Trophoblast cell (in vitro differentiated cells and primary cell): ENCODE results near the gene ZNF615.

Experiments
- DNase-seq, 2 donors: peaks; one replicate each; pipeline ENCODE4 v3.0.0-alpha.2; 2016
- H2AFZ ChIP-seq: 2 replicates; pipeline ENCODE4 v1.6.1; 2013; ENCODE audit warnings: low read length, moderate library complexity, mild to moderate bottlenecking; ENCODE audit not compliant: insufficient read depth, poor library complexity
- H2AK5ac ChIP-seq: 2 replicates; pipeline ENCODE4 v1.6.1; 2013; ENCODE audit warnings: mild to moderate bottlenecking, low read length
- H2BK120ac ChIP-seq: 2 replicates; pipeline ENCODE4 v1.6.1; 2013; ENCODE audit warnings: low read length, mild to moderate bottlenecking, moderate library complexity; ENCODE audit not compliant: insufficient read depth, poor library complexity
- H2BK12ac ChIP-seq: 2 replicates; pipeline ENCODE4 v1.6.1; 2013; ENCODE audit warnings: mild to moderate bottlenecking, low read length, moderate library complexity
- H2BK5ac ChIP-seq: 2 replicates; pipeline ENCODE4 v1.6.1; 2013; ENCODE audit warnings: low read length, low read depth, moderate library complexity, mild to moderate bottlenecking; ENCODE audit not compliant: poor library complexity
- H3K14ac ChIP-seq: 2 replicates; pipeline ENCODE4 v1.6.1; 2013; ENCODE audit warnings: mild to moderate bottlenecking, low read length
- H3K18ac ChIP-seq: 2 replicates; pipeline ENCODE4 v1.6.1; 2013; ENCODE audit warnings: mild to moderate bottlenecking, low read length
- H3K23ac ChIP-seq: 2 replicates; pipeline ENCODE4 v1.6.1; 2013; ENCODE audit warnings: low read length
- H3K27ac ChIP-seq: 2 replicates; pipeline ENCODE4 v1.5.1; 2013; ENCODE audit warnings: low read depth, mild to moderate bottlenecking, inconsistent platforms, low read length, moderate library complexity
- H3K27me3 ChIP-seq: 2 replicates; pipeline ENCODE4 v1.6.1; 2013; ENCODE audit warnings: inconsistent platforms, mild to moderate bottlenecking, low read length, moderate library complexity; ENCODE audit not compliant: insufficient read depth
- H3K36me3 ChIP-seq, 2 experiments: 1 replicate in 1 of 2; 2 replicates in 1 of 2; pipeline ENCODE4 v1.6.1; 2013; ENCODE audit warnings: low read length in 2 of 2, mild to moderate bottlenecking in 2 of 2, moderate library complexity in 1 of 2; ENCODE audit not compliant: insufficient read depth in 2 of 2, control insufficient read depth in 1 of 2
- H3K4ac ChIP-seq: 2 replicates; pipeline ENCODE4 v1.6.1; 2013; ENCODE audit warnings: low read depth, mild to moderate bottlenecking, low read length, moderate library complexity
- H3K4me1 ChIP-seq, 2 experiments: 1 replicate in 1 of 2; 2 replicates in 1 of 2; pipeline ENCODE4 v1.6.1; 2013; ENCODE audit warnings: low read length in 2 of 2, mild to moderate bottlenecking in 2 of 2, moderate library complexity in 1 of 2; ENCODE audit not compliant: insufficient read depth in 2 of 2, control insufficient read depth in 1 of 2
- H3K4me2 ChIP-seq: 2 replicates; pipeline ENCODE4 v1.6.1; 2013; ENCODE audit warnings: inconsistent platforms, mild to moderate bottlenecking, low read length, moderate library complexity
- H3K4me3 ChIP-seq: 2 replicates; pipeline ENCODE4 v1.5.1; 2013; ENCODE audit warnings: mild to moderate bottlenecking, low read depth, low read length, inconsistent platforms
- H3K79me1 ChIP-seq: one replicate; pipeline ENCODE4 v1.6.1; 2013; ENCODE audit warnings: low read length
- H3K79me2 ChIP-seq: 2 replicates; pipeline ENCODE4 v1.6.1; 2013; ENCODE audit warnings: low read length, mild to moderate bottlenecking; ENCODE audit not compliant: control insufficient read depth, insufficient read depth, poor library complexity
- H3K9ac ChIP-seq: 2 replicates; pipeline ENCODE4 v1.6.1; 2013; ENCODE audit warnings: mild to moderate bottlenecking, low read length
- H3K9me3 ChIP-seq: 2 replicates; pipeline ENCODE4 v1.6.1; 2013; ENCODE audit warnings: low read depth, mild to moderate bottlenecking, control low read depth, inconsistent platforms, low read length; ENCODE audit not compliant: insufficient read depth
- H4K12ac ChIP-seq: 2 replicates; pipeline ENCODE4 v1.6.1; 2013; ENCODE audit warnings: low read depth, mild to moderate bottlenecking, low read length, moderate library complexity
- H4K8ac ChIP-seq: 2 replicates; pipeline ENCODE4 v1.6.1; 2013; ENCODE audit warnings: low read depth, mild to moderate bottlenecking, low read length, moderate library complexity
- H4K91ac ChIP-seq: one replicate; pipeline ENCODE4 v1.6.1; 2013; ENCODE audit warnings: low read depth, mild to moderate bottlenecking, low read length, moderate library complexity
- WGBS: extraction: QIAGEN DNeasy Blood & Tissue Kit; methylation state at CpG from one replicate; pipeline ENCODE4 v1.1.7; 2013; ENCODE audit warnings: missing lambda C conversion rate; ENCODE audit not compliant: insufficient read length, insufficient coverage; ENCODE audit errors: extremely low coverage; 5-methylcytosine and 5-hydroxymethylcytosine counted together

ZNF615 gene

GRCh38 chr19:52039169-52039568, 31.2 kb upstream of the ZNF615 start:
- no peak overlapping the region for H3K18ac ChIP-seq
- H4K91ac ChIP-seq: no peak overlapping the region
- H3K9me3 ChIP-seq: peaks cover 8% of the 10 kb centered on the region
- no peaks in the 10 kb centered on the region for H3K4me1 ChIP-seq
- H3K4ac ChIP-seq: no peak overlapping the region
- no peak overlapping the region for H2BK120ac ChIP-seq
- H2AFZ ChIP-seq: no peak overlapping the region
- H3K79me2 ChIP-seq: no peaks in the 10 kb centered on the region
- H3K23ac ChIP-seq: no peak overlapping the region
- no peak overlapping the region for H4K8ac ChIP-seq
- no CpG with 5 or more reads among the region's 4 CpGs for WGBS
- peaks cover 27 to 41% of the 10 kb centered on the region in 2 experiments for H3K36me3 ChIP-seq
- no peaks in the 10 kb centered on the region for H3K27me3 ChIP-seq
- DNase-seq: no peak
- H3K9ac ChIP-seq: no peak overlapping the region
- H3K79me1 ChIP-seq: no peaks in the 10 kb centered on the region
- no peak overlapping the region for H3K27ac ChIP-seq
- no peak overlapping the region for H4K12ac ChIP-seq
- no peak overlapping the region for H2AK5ac ChIP-seq
- no peak overlapping the region for H2BK5ac ChIP-seq
- no peak overlapping the region for H3K4me2 ChIP-seq
- H2BK12ac ChIP-seq: no peak overlapping the region
- no peak overlapping the region for H3K4me3 ChIP-seq
- H3K14ac ChIP-seq: no peak overlapping the region

DNA sequence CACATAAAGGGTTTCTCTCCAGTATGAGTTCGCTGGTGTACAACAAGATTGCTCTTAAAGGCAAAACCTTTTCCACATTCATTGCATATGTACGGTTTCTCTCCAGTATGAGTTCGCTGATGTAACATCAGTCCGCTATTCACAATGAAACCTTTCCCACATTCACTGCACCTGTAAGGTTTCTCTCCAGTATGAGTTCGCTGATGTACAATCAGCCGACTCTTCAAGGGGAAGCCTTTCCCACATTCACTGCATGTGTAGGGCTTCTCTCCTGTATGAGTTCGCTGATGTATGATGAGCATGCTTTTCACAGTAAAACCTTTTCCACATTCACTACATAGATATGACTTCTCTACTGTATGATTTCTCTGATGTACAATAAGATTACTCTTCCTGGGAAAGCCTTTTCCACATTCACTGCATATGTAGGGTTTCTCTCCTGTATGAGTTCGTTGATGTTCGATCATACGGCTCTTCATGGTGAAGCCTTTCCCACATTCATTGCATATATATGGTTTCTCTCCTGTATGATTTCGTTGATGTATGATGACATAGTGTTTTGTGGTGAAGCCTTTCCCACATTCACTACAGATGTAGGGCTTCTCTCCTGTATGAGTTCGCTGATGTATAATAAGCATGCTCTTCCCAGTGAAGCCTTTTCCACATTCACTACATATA, 26.2 kb upstream of the ZNF615 start:
- Histone ChIP-seq H4K91ac (no peak overlapping the region), H3K4me3 (no peak overlapping the region), H3K23ac (no peak overlapping the region), H3K79me1 (no peaks in the 10 kb centered on the region), H3K27ac (no peak overlapping the region), H3K18ac (no peak overlapping the region), H3K14ac (no peak overlapping the region), H3K9me3 (peaks cover 20% of the 10 kb centered on the region), H2BK5ac (no peak overlapping the region), H3K9ac (no peak overlapping the region), H4K8ac (no peak overlapping the region), H2AK5ac (no peak overlapping the region), H4K12ac (no peak overlapping the region), H3K4me2 (no peak overlapping the region), H3K4ac (no peak overlapping the region), H3K79me2 (no peaks in the 10 kb centered on the region), H3K27me3 (no peaks in the 10 kb centered on the region), H2BK12ac (no peak overlapping the region), H2BK120ac (no peak overlapping the region), H2AFZ (no peak overlapping the region), H3K36me3 (peaks cover 16 to 33% of the 10 kb centered on the region in 2 experiments), H3K4me1 (no peaks in the 10 kb centered on the region)
- DNase-seq: no peak
- no CpG with 5 or more reads among the region's 12 CpGs for WGBS

GRCh38 chr19:52028780-52029123, 20.7 kb upstream of the ZNF615 start:
- Histone ChIP-seq H3K4me3 (peak overlapping the region; percentile 90), H3K18ac (no peak overlapping the region), H3K27me3 (no peaks in the 10 kb centered on the region), H2BK12ac (no peak overlapping the region), H3K4me1 (peaks cover 4 to 11% of the 10 kb centered on the region in 2 experiments), H3K23ac (no peak overlapping the region), H3K36me3 (peaks cover 14 to 15% of the 10 kb centered on the region in 2 experiments), H2AK5ac (no peak overlapping the region), H3K9me3 (peaks cover 9% of the 10 kb centered on the region), H4K91ac (peak overlapping the region; percentile 89), H3K79me1 (peaks cover 11% of the 10 kb centered on the region), H3K4ac (peak overlapping the region; percentile 57), H3K9ac (peak overlapping the region; percentile 20), H2BK5ac (peak overlapping the region; percentile 80), H4K8ac (peak overlapping the region; percentile 91), H3K79me2 (peaks cover 4% of the 10 kb centered on the region), H2AFZ (peak overlapping the region; percentile 80), H3K27ac (peak overlapping the region; percentile 63), H3K14ac (peak overlapping the region; percentile 94), H3K4me2 (peak overlapping the region; percentile 83), H4K12ac (peak overlapping the region; percentile 63), H2BK120ac (peak overlapping the region; percentile 82)
- DNase-seq: no peak
- WGBS: no CpG with 5 or more reads among the region's 5 CpGs

- H4K12ac ChIP-seq: peak within 1 kb of the TSS; percentile 63
- H3K4me3 ChIP-seq: peak within 1 kb of the TSS; percentile 90
- peak within 1 kb of the TSS; percentile 89 for H4K91ac ChIP-seq
- no CpG with 5 or more reads among the region's 53 CpGs for WGBS
- peak within 1 kb of the TSS; percentile 86 for H3K18ac ChIP-seq
- H4K8ac ChIP-seq: peak within 1 kb of the TSS; percentile 91
- H3K14ac ChIP-seq: peak within 1 kb of the TSS; percentile 94
- no peak within 1 kb of the TSS for H2AK5ac ChIP-seq
- peaks cover 4% of the 10 kb centered on the region for H3K79me2 ChIP-seq
- peak within 1 kb of the TSS; percentile 68 for H3K27ac ChIP-seq
- peak within 1 kb of the TSS; percentile 85 for H3K9ac ChIP-seq
- H2AFZ ChIP-seq: peak within 1 kb of the TSS; percentile 80
- peak within 1 kb of the TSS; percentile 80 for H2BK5ac ChIP-seq
- peak within 1 kb of the TSS; percentile 42 for H2BK12ac ChIP-seq
- DNase-seq: peak; percentile 84 to 88
- peaks cover 11% of the 10 kb centered on the region for H3K79me1 ChIP-seq
- H3K4me2 ChIP-seq: peak within 1 kb of the TSS; percentile 83
- peak within 1 kb of the TSS; percentile 57 for H3K4ac ChIP-seq
- peak within 1 kb of the TSS; percentile 82 for H2BK120ac ChIP-seq
- H3K9me3 ChIP-seq: peaks cover 9% of the 10 kb centered on the region
- no peak within 1 kb of the TSS for H3K23ac ChIP-seq
- peaks cover 4 to 11% of the 10 kb centered on the region in 2 experiments for H3K4me1 ChIP-seq
- H3K27me3 ChIP-seq: no peaks in the 10 kb centered on the region
- peaks cover 17 to 18% of the 10 kb centered on the region in 2 experiments for H3K36me3 ChIP-seq
Measured at GRCh38 chr19:52028027-52028779, 20.2 kb upstream of the ZNF615 start, which contains the start of gene ZNF614. TSS of gene ZNF614 (minus strand) at chr19:52028379. CDS start at chr19:52025745, 2,634 bp downstream.
